ENCODE measurements around the gene TRAF3IP1.

TRAF3IP1 gene

GRCh38 chr2:238424313-238424700 lies 104.0 kb downstream of the TRAF3IP1 start:
- no peak for DNase-seq (ENCODE audit: extremely low read depth in 1 of 2, low read depth in 1 of 2)

DNA sequence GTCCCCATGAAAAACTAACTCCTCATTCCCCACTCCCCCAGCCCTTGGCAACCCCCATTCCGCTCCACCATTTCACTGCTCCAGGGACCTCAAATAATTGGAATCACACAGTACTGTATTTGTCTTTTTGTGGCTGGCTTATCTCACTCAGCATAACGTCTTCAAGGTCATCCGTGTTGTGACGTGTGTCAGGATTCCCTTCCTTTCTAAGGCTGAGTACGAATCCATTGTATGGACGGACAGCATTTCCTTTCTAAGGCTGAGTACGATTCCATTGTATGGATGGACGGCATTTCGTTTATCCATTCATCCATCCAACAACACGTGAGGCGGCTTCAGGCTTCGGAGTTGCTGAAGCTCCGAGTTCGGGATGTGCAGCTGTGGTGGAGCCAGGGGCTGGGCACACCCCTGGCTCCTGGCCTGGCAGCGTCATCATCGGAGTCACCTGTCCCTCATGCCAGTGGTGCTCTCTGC lies 105.2 kb downstream of the TRAF3IP1 start:
- no peak for DNase-seq (ENCODE audit: extremely low read depth in 1 of 2, low read depth in 1 of 2)

GRCh38 chr2:238425979-238426567 lies 105.8 kb downstream of the TRAF3IP1 start:
- DNase-seq (ENCODE audit: extremely low read depth in 1 of 2, low read depth in 1 of 2) = no peak

DNA sequence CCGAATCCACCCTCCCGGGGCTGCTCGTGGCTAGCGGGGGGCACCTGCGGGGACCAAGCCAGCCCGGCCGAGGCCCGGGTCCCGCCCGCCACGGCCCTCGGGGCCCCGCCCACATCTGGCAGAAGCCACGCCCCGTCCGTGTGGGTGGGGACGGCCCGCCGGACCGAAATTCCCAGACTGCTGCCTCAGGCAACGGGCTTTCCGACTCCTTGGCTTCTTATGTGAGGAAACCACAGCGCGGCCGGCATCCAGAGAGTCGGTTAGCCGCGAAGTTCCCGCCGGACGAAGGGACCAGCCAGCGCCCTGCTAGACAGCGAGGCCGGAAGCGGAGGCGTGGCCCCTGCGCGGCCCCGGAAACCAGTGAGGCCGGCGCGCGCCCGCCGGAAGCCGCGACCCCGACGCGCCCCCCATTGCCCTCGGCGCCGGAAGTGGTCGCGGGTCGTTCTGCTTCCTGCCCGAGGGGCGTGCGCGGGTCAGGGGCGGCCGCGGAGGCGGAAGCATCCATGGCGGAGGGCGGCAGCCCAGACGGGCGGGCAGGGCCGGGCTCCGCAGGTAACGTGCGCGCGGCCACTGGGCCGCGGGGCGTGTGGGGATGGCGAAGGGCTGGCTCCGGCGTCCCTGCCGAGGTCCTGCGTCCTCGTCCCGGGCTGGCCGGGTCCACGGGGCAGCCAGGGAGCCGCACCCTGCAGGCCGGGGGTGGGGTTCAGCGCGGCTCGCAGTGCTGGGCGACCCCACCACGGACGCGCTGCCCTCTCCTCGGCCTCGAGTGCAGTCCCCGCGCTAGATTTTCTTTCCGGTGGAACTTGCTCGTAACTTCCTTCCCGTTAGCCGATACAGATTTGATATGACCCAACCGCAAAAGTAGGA lies 106.5 kb downstream of the TRAF3IP1 start, which contains the start of gene ASB1:
Gene ASB1, plus strand, starts transcription at position 360 of the 867 bp plus-strand sequence. Its CDS starts 144 bp downstream, at position 504.
- peak; percentile 48 to 67 for DNase-seq (ENCODE audit: extremely low read depth in 1 of 2, low read depth in 1 of 2)

DNA sequence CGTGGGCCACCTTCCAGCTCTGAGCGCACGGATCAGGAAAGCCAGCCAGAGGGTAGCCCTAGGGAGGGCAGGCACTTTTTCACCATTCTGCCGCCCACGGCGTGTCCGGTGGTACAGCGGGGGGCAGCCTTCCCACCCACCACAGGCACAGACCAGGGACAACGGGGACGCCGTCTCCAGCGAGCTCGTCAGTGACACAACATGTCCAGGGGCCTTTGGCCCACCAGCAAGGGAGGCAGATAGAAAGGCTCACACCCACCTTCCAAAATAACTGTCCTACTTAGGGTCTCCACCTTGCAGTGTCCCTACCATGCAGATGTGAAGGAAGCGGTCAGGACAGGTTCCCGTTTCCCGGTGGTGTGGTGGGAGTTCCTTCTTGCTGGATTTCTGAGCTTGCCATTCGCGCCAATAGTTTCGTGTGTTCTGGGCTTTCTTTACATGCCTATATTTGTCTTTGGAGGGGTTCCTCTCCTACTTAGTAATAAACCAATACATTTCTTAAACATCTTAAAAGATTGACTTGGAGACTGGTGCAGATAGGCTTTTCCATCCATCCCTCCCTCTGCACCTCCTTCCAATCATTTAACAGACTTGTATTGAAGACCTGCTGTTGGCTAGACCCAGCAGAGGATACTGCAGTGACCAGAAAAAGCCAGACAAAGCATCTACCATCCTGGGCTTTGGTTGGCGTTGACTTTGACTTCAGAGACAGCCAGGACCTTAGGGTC lies 107.3 kb downstream of the TRAF3IP1 start:
- no peak for DNase-seq (ENCODE audit: extremely low read depth in 1 of 2, low read depth in 1 of 2)

DNA sequence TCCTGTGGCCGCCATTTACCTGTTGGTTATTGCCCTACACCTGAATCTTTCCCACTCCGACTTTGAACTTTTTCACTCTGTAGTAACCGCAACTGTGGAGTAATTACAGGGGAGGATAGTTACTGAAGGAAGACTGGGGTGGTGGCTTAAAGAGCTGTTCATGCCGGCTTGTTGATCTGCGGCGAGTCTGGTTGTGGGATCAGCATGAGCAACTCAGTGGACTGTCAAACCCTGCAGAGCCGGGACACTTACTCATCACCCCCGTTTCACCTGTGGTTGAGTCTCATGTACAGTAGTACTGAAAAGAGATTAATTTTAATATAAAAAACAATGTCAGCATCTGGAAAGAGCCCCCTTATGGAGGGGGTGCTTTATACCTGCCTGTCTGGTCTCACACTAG lies 108.5 kb downstream of the TRAF3IP1 start:
- no peak for DNase-seq (ENCODE audit: extremely low read depth in 1 of 2, low read depth in 1 of 2)

GRCh38 chr2:238430781-238431180 lies 110.5 kb downstream of the TRAF3IP1 start:
- no peak for DNase-seq (ENCODE audit: extremely low read depth in 1 of 2, low read depth in 1 of 2)

DNA sequence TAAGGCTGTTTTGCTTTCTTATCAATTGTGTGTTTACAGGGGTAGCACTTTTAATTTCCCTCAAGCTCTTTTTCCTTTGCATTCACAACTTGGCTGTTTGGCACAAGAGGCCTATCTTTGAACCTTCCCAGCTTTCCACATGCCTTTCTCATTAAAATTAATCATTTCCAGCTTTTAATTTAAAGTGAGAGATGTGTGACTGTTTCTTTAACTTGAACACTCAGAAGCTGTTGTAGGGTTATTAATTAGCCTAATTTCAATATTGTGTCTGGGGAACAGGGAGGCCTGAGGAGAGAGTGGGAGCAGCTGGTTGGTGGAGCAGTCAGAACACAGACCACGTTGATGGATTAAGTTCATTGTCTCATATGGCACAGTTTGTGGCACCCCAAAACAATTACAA lies 111.1 kb downstream of the TRAF3IP1 start:
- DNase-seq (ENCODE audit: extremely low read depth in 1 of 2, low read depth in 1 of 2) = no peak

GRCh38 chr2:238433300-238433915 lies 113.1 kb downstream of the TRAF3IP1 start:
- no peak for DNase-seq (ENCODE audit: extremely low read depth in 1 of 2, low read depth in 1 of 2)

DNA sequence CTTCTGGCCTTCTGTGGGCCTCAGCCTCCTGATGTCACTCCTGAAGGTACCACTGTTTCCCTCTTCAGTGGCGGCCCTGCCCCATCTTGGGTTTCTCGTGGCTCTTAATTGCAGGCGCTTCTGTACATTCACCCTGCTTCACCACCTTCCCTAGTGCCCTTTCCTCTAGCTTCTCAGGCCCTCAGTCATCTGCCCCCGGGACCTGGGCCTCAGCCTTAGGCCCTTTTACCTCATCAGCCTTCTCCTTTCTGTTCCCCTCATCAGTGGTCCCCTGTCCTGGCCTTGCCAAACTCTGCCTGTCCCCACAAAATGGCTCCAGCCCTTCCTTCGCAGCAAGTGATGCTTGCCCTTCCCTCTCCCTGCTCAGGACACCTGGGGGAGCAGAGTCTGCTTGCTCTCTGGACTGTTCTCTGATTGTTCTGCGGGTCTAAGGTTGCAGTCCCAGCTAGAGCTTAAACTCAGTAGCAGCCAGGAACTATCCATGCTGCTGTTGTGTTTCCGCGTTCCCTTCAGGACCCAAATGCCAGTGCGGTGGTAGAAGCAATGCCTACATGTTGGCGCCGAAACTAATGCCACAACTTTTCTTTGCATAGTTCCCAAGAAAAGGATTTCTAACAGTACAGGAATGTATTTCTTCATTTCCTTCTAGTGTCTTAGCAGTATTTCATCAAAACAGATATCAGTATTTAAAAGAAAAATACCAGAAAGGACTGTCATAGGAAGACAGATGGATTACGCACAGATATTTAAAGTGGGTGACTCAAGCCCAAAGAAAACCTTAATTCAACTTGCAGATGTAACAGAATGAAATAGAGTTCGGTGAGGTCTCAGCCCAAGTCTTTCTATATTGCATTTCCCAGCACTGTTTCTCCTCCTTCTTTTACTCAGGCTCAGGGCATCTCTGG lies 113.9 kb downstream of the TRAF3IP1 start:
- no peak for DNase-seq (ENCODE audit: extremely low read depth in 1 of 2, low read depth in 1 of 2)

DNA sequence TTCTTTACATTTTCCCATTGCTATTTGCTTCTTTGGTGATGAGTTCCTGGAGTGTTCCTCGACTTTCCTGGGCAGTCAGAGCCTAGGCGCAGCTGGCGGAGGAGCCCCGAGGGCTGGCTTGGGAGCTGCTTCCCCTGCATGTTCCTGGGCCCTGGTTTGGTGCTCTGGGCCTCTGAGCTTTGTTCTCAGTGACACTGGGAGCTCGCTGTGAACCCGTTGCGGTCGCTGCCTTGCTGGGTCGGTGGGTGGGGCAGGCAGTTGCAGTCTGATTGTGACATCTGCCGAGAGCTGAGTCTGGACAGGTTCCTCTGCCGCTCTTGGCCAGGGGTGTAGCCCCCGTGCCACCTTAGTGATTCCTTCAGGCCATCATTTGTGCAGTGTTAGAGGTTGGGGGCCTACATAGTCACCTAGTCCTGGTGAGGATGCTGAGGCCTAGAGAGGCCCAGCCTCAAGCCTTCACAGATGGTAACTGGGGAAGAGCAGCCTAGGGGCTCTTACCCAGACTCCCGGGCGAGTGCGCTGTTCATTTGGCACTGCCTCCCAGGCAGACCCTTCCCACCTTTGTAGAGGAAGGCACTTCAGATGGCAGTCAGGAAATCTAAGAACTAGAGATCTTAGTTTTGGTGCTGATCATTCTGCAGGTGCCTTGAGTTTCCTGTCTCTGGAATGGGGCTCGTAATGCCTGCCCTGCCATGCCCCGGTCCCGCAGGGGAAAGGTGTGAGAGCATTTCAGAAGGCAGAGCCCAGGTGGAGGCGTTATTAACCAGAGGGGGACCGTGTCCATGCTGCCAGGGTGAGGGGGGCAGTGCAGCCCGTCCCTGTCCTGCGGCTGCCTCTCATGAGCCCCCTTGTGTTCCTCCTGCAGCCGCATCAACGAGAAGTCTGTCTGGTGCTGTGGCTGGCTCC lies 114.8 kb downstream of the TRAF3IP1 start:
- DNase-seq (ENCODE audit: extremely low read depth in 1 of 2, low read depth in 1 of 2) = no peak

DNA sequence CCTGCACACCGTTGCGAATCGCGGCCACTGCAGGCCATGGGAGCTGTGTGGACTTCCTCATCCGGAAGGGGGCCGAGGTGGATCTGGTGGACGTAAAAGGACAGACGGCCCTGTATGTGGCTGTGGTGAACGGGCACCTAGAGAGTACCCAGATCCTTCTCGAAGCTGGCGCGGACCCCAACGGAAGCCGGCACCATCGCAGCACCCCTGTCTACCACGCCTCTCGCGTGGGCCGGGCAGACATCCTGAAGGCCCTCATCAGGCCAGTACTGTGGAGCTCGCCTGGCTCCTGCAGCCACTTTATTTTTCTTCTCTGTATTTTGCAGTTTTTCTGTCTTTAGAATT lies 115.4 kb downstream of the TRAF3IP1 start:
- no peak for DNase-seq (ENCODE audit: extremely low read depth in 1 of 2, low read depth in 1 of 2)

DNA sequence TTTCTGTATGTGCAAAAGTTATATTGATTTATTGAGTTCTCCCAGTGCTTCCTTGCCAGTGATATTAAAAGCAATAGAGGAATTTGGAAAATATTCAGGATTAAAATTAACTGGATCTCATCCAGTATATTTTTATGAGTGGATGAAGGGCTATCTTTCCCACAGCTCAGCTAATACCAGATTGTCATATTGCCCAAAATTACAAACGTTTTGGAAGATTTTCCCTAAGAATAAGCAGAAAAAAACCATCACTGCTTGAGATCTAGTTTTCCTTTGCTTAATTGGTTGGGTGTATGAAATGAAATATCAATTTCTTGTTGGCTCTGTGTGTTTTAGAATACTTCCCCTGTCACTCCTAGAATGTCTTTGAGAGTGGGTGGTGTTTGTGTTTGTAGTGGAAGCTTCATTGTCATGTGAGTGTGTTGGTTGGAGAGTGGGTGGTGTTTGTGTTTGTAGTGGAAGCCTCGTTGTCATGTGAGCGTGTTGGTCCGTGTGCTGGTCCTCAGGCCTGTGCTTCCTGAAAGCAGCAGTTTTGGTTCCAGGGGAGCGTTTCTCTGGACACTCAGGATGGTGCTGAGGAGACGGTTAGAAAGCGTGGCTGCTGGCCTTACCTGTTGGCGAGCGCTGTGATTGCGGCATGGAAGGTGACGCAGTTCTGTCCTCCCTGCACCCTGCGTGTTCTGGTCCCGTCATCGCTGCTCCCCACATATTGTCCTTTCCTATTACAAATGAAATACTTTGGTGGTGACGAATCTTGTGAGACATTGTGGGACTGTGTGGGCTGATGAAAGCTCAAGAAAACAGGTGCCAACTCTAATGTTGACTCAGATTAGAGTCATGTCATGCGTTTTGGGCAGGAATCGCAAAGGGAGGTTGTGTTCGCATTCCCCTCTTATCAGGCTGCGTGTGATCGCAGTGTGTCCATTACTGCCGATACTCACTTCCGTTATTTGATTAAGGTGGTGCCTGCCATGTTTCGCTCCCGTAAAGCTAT lies 118.8 kb downstream of the TRAF3IP1 start:
- no peak for DNase-seq (ENCODE audit: extremely low read depth in 1 of 2, low read depth in 1 of 2)

DNA sequence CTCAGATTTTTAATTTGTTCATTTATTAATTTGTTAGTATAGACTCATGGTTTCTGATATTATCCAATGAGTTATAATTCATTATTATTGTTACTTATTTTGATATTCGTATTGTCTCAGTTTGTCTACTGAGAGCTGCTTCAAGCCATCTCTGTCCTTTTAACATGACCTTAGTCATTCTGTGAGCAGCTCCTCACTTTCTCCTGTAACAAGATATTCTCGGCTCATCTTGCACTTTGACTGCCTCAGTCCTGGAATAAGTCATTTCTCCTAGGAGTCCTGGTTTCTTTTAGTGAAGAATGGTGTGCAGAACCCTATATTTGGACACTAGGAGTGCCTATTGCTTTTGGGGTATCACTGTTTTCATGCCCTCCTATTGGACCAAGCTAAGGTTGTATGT lies 119.6 kb downstream of the TRAF3IP1 start:
- no peak for DNase-seq (ENCODE audit: extremely low read depth in 1 of 2, low read depth in 1 of 2)

DNA sequence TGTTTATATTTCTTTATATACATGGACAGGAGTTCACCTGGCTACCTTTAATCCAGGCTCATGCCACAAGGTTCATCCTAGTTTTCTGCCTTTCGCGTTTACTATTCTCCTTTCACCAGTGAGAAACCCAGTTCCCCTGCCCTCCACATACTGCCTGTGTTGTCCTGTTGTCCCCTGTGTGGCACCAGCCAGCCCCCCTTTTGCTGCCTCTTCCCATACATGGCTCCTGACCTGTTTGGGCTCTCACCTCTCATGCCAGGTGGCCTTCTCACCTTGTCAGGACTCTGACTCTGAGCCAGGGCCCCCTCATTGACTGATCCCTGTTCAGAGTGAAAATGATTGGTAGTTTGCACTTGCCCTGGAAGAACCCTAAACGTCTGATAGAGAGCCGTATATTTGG lies 120.0 kb downstream of the TRAF3IP1 start:
- DNase-seq (ENCODE audit: extremely low read depth in 1 of 2, low read depth in 1 of 2) = no peak

GRCh38 chr2:238440767-238441166 lies 120.4 kb downstream of the TRAF3IP1 start:
- DNase-seq (ENCODE audit: extremely low read depth in 1 of 2, low read depth in 1 of 2) = no peak

DNA sequence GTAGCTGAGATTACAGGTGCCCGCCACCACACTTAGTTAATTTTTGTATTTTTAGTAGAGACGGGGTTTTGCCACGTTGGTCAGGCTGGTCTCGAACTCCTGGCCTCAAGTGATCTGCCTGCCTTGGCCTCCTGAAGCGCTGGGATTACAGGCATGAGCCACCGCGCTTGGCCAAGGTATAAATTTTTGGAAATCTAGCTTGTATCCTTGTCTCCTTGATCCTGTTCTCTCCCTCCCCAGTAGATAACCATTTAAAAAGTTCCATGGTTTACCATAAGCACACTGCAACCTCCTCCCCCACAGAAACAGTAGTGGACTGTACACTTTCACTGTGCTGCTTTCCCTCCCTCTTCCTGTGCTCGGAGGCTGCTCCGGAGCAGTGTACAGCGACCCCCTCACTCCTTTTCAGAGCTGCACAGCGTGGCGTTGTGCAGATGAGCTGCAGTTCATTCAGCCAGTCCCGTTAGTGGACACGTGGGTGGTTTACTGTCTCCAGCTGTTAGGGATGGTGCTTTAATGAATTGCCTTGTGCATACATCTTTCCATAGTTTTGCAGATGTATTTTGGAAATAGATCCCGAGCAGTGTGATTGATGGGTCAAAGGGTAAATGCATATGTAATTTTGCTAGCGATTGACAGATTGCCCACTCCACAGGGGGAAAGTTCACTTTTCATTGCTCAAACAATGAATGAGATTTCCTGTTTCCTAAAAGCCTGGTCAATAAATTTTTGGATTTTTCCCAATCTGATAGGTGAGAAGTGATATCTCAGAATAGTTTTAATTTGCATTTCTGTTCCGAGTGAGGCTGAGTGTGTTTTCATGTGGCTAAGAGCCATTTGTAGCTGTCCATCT lies 121.2 kb downstream of the TRAF3IP1 start:
- no peak for DNase-seq (ENCODE audit: extremely low read depth in 1 of 2, low read depth in 1 of 2)
